ENCODE results near the gene INSM2. TPM values are rescaled to one million over a fixed set of nuclear protein-coding genes. Genes with fewer than 3 reads are reported as not detected.
A peak's percentile ranks its signal among the peaks of the same experiment; 100 is the strongest.

The INSM2 gene
- total and polyA plus RNA-seq, 2 donors: 0.11 TPM; not detected in 1

DNA sequence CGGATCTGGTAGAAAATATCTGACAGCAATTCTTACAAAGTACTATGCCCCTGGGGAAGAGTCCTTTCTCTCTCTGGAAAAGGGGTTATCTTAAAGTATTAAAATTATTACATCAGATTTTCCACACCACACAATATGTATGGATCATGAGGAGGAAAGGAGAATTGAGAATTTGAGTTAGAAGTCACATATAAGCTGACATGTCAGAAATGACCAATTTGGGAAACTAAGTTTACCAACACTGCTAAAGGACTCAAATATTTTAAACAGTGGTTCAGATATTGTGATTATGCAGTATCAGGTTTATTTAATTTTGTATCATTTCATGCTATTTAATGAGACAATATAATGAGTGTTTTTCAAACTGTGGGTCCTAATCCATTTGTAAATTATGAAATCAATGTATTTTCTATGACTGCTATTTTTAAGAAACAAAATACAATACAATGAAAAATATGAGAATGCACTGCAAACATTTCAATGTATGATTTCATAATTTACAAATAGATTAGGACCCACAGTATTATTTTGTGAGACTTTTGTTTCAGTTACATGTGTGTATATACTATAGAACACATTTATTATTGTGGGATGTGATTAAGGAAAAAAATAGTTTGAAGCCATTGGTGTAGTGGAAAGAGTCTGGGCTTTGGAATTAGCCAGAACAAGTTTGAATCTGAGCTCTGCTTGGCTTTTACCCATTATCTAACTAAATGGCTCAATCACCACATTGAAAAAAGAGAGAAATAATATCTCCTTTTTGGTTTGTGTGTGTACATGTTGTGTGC, 1.8 kb upstream of the INSM2 start:
- Histone ChIP-seq H3K27ac (ENCODE audit: low read depth) (no peak overlapping the region), H3K36me3 (ENCODE audit: insufficient read depth) (no peaks in the 10 kb centered on the region), H3K4me3 (ENCODE audit: low read depth, low read length) (no peak overlapping the region), H3K4me1 (ENCODE audit: insufficient read depth) (peaks cover 6% of the 10 kb centered on the region)
- WGBS: 87% methylated on average over 1 of the region's 1 CpG
- no peak for DNase-seq (ENCODE audit: extremely low spot score)

DNA sequence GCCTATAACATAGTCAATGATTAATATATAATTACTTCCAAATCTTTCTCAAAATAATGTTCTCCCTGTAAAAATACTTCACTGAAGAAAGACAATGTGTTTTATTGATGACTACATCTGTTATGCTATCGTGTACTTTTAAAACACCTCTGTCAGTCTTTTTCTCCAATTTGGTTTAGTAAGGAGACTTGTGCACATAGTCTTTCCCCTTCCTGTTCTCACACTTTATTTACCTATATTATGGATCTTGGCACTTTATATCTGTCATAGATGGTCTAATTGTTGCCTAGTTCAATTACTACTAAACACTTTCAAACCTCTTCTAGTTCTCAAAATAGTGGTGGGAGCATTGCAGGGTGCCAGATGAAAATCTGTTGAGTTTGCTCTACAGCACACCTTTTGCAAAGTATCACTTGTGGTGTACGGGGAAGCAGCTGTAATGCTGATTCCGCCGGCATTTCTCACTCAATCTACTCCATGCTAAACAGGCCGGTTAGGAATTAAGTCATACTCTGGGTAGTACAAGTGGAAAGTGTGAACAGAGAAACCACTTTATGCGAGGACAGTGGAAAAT, 1.1 kb upstream of the INSM2 start:
- no peaks in the 10 kb centered on the region for H3K36me3 ChIP-seq (ENCODE audit: insufficient read depth)
- peaks cover 6% of the 10 kb centered on the region for H3K4me1 ChIP-seq (ENCODE audit: insufficient read depth)
- H3K27ac ChIP-seq (ENCODE audit: low read depth): no peak overlapping the region
- DNase-seq (ENCODE audit: extremely low spot score): no peak
- no peak overlapping the region for H3K4me3 ChIP-seq (ENCODE audit: low read depth, low read length)
- WGBS: 13% methylated on average over 6 of the region's 6 CpGs

- H3K4me1 ChIP-seq (ENCODE audit: insufficient read depth): peaks cover 6% of the 10 kb centered on the region
- 2% methylated on average over 77 of the region's 77 CpGs for WGBS
- DNase-seq (ENCODE audit: extremely low spot score): no peak
- H3K36me3 ChIP-seq (ENCODE audit: insufficient read depth): no peaks in the 10 kb centered on the region
- H3K27ac ChIP-seq (ENCODE audit: low read depth): no peak overlapping the region
- peak overlapping the region; percentile 41 for H3K4me3 ChIP-seq (ENCODE audit: low read depth, low read length)
Measured at GRCh38 chr14:35534208-35534872, 376 bp downstream of the INSM2 start.

DNA sequence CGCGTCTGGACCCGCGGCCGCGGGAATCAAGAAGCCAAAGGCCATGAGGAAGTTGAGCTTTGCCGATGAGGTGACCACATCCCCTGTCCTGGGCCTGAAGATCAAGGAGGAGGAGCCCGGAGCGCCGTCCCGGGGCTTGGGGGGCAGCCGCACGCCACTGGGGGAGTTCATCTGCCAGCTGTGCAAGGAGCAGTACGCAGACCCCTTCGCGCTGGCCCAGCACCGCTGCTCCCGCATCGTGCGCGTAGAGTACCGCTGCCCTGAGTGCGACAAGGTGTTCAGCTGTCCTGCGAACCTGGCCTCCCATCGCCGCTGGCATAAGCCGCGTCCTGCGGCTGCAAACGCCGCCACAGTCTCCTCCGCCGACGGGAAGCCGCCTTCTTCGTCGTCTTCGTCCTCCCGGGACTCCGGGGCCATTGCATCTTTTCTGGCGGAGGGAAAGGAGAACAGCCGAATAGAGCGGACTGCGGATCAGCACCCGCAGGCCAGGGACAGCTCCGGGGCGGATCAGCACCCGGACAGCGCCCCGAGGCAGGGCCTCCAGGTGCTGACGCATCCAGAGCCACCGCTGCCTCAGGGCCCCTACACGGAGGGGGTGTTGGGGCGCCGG, 1.0 kb downstream of the INSM2 start:
- Histone ChIP-seq H3K27ac (ENCODE audit: low read depth) (no peak overlapping the region), H3K4me3 (ENCODE audit: low read depth, low read length) (no peak overlapping the region), H3K4me1 (ENCODE audit: insufficient read depth) (peaks cover 6% of the 10 kb centered on the region), H3K36me3 (ENCODE audit: insufficient read depth) (no peaks in the 10 kb centered on the region)
- 3% methylated on average over 55 of the region's 55 CpGs for whole genome bisulfite sequencing
- DNase-seq (ENCODE audit: extremely low spot score): no peak

GRCh38 chr14:35535483-35536112, 1.6 kb downstream of the INSM2 start:
- Histone ChIP-seq H3K4me3 (ENCODE audit: low read depth, low read length) (no peak overlapping the region), H3K4me1 (ENCODE audit: insufficient read depth) (peaks cover 6% of the 10 kb centered on the region), H3K27ac (ENCODE audit: low read depth) (no peak overlapping the region), H3K36me3 (ENCODE audit: insufficient read depth) (no peaks in the 10 kb centered on the region)
- DNase-seq (ENCODE audit: extremely low spot score): no peak
- 9% methylated on average over 37 of the region's 37 CpGs for WGBS

GRCh38 chr14:35539969-35540368, 6.0 kb downstream of the INSM2 start:
- Histone ChIP-seq H3K4me3 (ENCODE audit: low read depth, low read length) (no peak overlapping the region), H3K27ac (ENCODE audit: low read depth) (no peak overlapping the region), H3K36me3 (ENCODE audit: insufficient read depth) (no peaks in the 10 kb centered on the region), H3K4me1 (ENCODE audit: insufficient read depth) (peaks cover 1% of the 10 kb centered on the region)
- 68% methylated on average over 2 of the region's 2 CpGs for WGBS
- DNase-seq (ENCODE audit: extremely low spot score): no peak

GRCh38 chr14:35543006-35543405, 9.0 kb downstream of the INSM2 start:
- Histone ChIP-seq H3K27ac (ENCODE audit: low read depth) (no peak overlapping the region), H3K36me3 (ENCODE audit: insufficient read depth) (no peaks in the 10 kb centered on the region), H3K4me3 (ENCODE audit: low read depth, low read length) (no peak overlapping the region), H3K4me1 (ENCODE audit: insufficient read depth) (no peaks in the 10 kb centered on the region)
- 91% methylated on average over 5 of the region's 5 CpGs for WGBS
- no peak for DNase-seq (ENCODE audit: extremely low spot score)

- H3K4me1 ChIP-seq (ENCODE audit: insufficient read depth): no peaks in the 10 kb centered on the region
- DNase-seq (ENCODE audit: extremely low spot score): no peak
- 80% methylated on average over 4 of the region's 4 CpGs for WGBS
- H3K36me3 ChIP-seq (ENCODE audit: insufficient read depth): no peaks in the 10 kb centered on the region
- H3K4me3 ChIP-seq (ENCODE audit: low read depth, low read length): no peak overlapping the region
- no peak overlapping the region for H3K27ac ChIP-seq (ENCODE audit: low read depth)
Measured at GRCh38 chr14:35549551-35549950, 15.6 kb downstream of the INSM2 start.

GRCh38 chr14:35551081-35551480, 17.1 kb downstream of the INSM2 start:
- H3K4me3 ChIP-seq (ENCODE audit: low read depth, low read length): no peak overlapping the region
- 94% methylated on average over 1 of the region's 1 CpG for WGBS
- no peaks in the 10 kb centered on the region for H3K4me1 ChIP-seq (ENCODE audit: insufficient read depth)
- no peak for DNase-seq (ENCODE audit: extremely low spot score)
- no peaks in the 10 kb centered on the region for H3K36me3 ChIP-seq (ENCODE audit: insufficient read depth)
- H3K27ac ChIP-seq (ENCODE audit: low read depth): no peak overlapping the region

GRCh38 chr14:35553808-35554207, 19.8 kb downstream of the INSM2 start:
- 52% methylated on average over 1 of the region's 1 CpG for WGBS
- Histone ChIP-seq H3K4me1 (ENCODE audit: insufficient read depth) (no peaks in the 10 kb centered on the region), H3K27ac (ENCODE audit: low read depth) (no peak overlapping the region), H3K36me3 (ENCODE audit: insufficient read depth) (no peaks in the 10 kb centered on the region), H3K4me3 (ENCODE audit: low read depth, low read length) (no peak overlapping the region)
- DNase-seq (ENCODE audit: extremely low spot score): no peak

- no peak for DNase-seq (ENCODE audit: extremely low spot score)
- no peaks in the 10 kb centered on the region for H3K36me3 ChIP-seq (ENCODE audit: insufficient read depth)
- 58% methylated on average over 1 of the region's 1 CpG for WGBS
- no peaks in the 10 kb centered on the region for H3K4me1 ChIP-seq (ENCODE audit: insufficient read depth)
- no peak overlapping the region for H3K4me3 ChIP-seq (ENCODE audit: low read depth, low read length)
- no peak overlapping the region for H3K27ac ChIP-seq (ENCODE audit: low read depth)
Measured at GRCh38 chr14:35556548-35556947, 22.6 kb downstream of the INSM2 start.

GRCh38 chr14:35557221-35557747, 23.3 kb downstream of the INSM2 start:
- H3K27ac ChIP-seq (ENCODE audit: low read depth): no peak overlapping the region
- DNase-seq (ENCODE audit: extremely low spot score): no peak
- H3K4me3 ChIP-seq (ENCODE audit: low read depth, low read length): no peak overlapping the region
- H3K36me3 ChIP-seq (ENCODE audit: insufficient read depth): no peaks in the 10 kb centered on the region
- H3K4me1 ChIP-seq (ENCODE audit: insufficient read depth): no peaks in the 10 kb centered on the region

DNA sequence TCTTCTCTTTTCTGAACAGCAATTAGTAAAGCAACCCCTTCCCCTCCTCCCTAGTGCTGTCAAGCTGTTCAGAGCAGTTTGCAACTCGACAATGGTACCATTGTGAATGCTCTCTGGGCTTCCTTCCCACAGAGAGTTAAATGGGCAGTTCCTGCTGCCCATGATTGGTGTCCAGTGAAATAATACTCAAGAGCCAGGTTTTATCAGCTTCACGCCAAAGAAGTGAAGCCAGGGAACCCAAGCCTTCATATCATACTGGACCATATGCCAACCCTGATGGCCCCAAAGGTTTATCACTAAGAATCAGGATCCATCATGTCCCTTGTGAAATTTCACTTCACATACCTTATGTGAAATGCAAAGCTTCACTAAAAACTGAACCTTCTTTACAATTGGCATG, 24.7 kb downstream of the INSM2 start:
- H3K4me3 ChIP-seq (ENCODE audit: low read depth, low read length): no peak overlapping the region
- no peak overlapping the region for H3K27ac ChIP-seq (ENCODE audit: low read depth)
- DNase-seq (ENCODE audit: extremely low spot score): no peak
- H3K4me1 ChIP-seq (ENCODE audit: insufficient read depth): no peaks in the 10 kb centered on the region
- 62% methylated on average over 2 of the region's 2 CpGs for WGBS
- no peaks in the 10 kb centered on the region for H3K36me3 ChIP-seq (ENCODE audit: insufficient read depth)
